GM11168 (cell line): ENCODE data around the gene FCGR3A.
"Not testable (repeated sequence)": the region's sequence is repeated elsewhere in the genome, so short reads cannot be mapped to it uniquely, and the experiment has no call there.

Experiments used
- in situ Hi-C: fragments of 300-500 bp; cut with MboI; formaldehyde crosslinking; loops from one replicate; pipeline ENCODE4 v1.12.0; 2022; ENCODE audit warnings: low sequenced_read_pairs; ENCODE audit not compliant: unreplicated experiment

FCGR3A gene

GRCh38 chr1:161549652-161550051, at the start of gene FCGR3A:
Gene FCGR3A, minus strand, starts transcription at chr1:161549818. Its CDS starts 82 bp downstream, at chr1:161549736.
- in situ Hi-C loops, result no loop called here

GRCh38 chr1:161597077-161597476, 47.5 kb upstream of the FCGR3A start:
- in situ Hi-C loops, result not testable (repeated sequence)

DNA sequence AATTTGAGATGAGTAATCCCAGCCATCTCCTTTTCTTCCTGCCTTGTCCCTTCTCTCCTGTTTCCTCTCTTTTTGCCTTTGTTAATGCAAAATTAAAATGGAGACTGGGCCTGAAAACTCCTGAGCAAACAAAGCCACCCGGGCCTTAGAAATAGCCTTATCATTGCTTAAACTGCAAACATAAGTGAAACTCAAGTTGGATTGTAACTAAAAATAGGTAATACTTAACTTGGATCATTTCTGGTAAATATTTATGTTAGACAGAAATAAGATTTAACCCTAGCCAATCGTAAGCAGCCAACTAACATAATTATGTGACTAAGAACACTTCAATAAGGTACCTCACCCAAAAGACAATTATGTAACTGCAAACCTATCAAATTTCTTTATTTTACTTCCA, 46.0 kb upstream of the FCGR3A start:
- in situ Hi-C loops, result not testable (repeated sequence)

DNA sequence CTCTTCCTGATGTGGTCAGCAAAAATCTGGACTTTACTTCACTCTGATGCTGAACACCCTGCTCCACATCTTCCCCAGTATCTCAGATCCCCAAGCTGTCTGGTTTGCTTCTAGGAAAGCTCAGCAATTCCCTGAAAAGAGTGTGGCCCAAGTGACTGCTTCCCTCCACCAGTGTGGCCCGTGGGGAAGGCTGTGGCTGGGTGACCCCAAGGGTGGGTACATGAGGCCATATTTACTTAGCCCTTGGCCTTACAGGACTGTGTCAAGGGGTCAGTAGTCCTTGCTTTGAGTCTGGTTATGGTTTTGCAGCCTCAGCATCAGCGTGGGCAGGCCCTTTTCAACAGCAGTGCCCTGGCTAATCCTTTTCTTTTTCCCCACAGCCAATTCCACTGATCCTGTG, 45.6 kb upstream of the FCGR3A start:
- in situ Hi-C loops, result not testable (repeated sequence)

DNA sequence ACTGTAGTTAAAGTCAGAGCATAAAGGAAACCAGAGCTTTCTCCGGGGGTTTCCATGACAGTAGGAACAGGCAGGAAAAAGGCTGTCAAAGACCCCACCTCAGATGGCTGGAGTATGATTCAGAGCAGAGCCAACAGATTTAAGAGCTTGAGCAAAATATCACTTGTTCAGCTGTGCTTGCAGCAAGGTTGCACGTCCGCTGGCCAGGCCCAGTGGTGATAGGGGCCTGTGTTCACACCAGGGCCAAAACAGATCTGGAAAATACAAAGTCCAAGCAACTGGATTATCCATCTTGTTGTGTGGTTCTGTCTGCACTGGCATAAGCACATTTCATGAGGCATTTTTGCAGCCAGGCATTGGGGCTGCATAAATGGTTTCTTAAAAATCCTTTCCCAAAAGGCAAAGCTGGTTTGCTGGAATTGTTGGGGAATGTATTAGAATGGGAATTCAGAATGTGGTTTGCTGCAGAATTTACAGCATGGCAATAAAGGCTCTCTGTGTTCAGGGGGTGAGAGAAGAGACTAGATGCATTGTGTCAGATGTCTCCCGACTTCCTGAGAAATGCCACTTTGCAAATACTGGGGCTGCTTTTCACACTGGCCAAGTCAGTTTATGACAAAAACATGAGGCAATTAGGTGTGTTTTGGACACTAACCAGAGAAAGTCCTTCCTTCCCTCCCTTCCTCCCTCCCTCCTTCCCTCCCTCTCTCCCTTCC, 44.8 kb upstream of the FCGR3A start:
- in situ Hi-C loops, result loop anchor here (5.0 kb wide), 1 partner anchor 78 kb away; no protein-coding TSS in a partner anchor

- in situ Hi-C loops, result loop anchor here (5.0 kb wide), 1 partner anchor 79 kb away; no protein-coding TSS in a partner anchor
Observed at GRCh38 chr1:161593092-161593755, 43.6 kb upstream of the FCGR3A start.

DNA sequence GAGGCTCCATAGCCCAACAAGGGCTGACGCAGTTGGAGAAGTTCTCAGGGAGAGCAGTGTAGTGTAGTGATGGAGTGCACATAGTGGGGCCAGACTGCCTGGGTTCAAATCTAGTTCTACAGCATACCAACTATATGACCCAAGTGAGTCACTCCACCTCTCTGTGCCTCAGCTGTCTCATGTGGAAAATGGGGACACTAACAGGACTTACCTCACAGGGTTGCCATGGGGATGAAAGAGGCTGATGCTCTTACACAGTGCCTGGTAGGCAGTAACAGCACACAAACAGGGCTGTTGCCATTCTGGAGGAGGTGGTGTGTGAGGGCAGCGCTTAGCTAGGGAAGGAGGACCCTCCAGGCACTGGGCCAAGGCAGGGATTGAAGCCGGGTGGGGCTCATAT, 43.0 kb upstream of the FCGR3A start:
- in situ Hi-C loops, result loop anchor here (5.0 kb wide), 1 partner anchor 80 kb away; no protein-coding TSS in a partner anchor

DNA sequence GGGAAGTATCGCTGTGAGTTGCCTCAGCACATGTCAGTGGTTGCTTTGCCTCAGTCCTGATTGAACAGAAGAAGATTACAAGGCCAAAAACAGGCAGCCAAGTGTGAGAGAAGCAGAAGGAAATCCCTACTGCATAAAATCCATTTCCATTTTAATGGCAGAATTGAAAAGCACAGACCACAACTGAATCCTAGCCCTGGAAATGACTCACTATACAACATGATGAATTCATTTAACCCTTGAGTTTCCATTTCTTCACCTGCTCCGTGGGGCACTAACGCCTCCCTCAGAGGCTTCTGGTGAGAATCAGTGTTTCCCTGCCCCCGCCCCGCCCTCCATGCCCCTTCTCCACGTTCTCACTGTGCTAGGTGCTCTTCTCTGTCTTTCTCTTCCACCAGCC, 40.3 kb upstream of the FCGR3A start:
- in situ Hi-C loops, result loop anchor here (5.0 kb wide), 1 partner anchor 82 kb away; no protein-coding TSS in a partner anchor

DNA sequence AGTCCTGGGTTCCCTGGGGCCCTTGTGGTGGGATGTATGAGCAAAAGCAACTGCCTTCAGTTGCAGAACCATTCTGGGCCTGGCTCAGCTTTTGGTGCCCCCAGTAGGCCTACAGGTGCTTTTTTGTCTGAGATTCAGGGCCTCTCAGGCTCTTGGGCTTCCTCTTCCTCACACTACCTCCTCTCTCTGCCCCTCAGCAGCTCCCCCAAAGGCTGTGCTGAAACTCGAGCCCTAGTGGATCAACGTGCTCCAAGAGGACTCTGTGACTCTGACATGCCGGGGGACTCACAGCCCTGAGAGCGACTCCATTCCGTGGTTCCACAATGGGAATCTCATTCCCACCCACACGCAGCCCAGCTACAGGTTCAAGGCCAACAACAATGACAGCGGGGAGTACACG, 39.7 kb upstream of the FCGR3A start:
- in situ Hi-C loops, result not testable (repeated sequence)

GRCh38 chr1:161588596-161588995, 39.0 kb upstream of the FCGR3A start:
- in situ Hi-C loops, result not testable (repeated sequence)

DNA sequence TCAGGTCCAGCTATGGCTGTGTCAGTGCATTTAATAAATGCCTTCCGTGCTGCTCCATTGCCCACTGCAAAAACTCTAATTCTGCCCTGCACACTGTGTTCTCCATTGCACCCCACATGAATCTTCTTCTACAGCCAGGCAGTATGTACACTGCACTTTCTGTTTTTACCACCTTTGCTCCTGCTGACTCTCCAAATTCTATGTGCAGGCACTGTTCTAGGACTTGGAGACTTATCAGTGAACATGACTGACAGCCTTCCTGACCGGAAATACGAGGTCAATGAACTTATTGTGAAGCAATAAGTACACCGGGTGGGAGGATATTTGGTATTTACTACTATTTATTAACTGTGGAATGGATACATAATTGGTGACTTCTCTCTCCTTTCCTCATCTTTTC, 33.3 kb upstream of the FCGR3A start:
- in situ Hi-C loops, result not testable (repeated sequence)

- in situ Hi-C loops, result not testable (repeated sequence)
Observed at GRCh38 chr1:161580879-161581537, 31.4 kb upstream of the FCGR3A start.

- in situ Hi-C loops, result not testable (repeated sequence)
Observed at GRCh38 chr1:161579856-161580507, 30.4 kb upstream of the FCGR3A start.

GRCh38 chr1:161576676-161577075, 27.1 kb upstream of the FCGR3A start:
- in situ Hi-C loops, result not testable (repeated sequence)

- in situ Hi-C loops, result not testable (repeated sequence)
Observed at GRCh38 chr1:161571703-161572102, 22.1 kb upstream of the FCGR3A start.

- in situ Hi-C loops, result loop anchor here (10.0 kb wide), 1 partner anchor 178 kb away; the partner anchor contains the start of gene DUSP12
Observed at GRCh38 chr1:161566602-161566960, 17.0 kb upstream of the FCGR3A start.

DNA sequence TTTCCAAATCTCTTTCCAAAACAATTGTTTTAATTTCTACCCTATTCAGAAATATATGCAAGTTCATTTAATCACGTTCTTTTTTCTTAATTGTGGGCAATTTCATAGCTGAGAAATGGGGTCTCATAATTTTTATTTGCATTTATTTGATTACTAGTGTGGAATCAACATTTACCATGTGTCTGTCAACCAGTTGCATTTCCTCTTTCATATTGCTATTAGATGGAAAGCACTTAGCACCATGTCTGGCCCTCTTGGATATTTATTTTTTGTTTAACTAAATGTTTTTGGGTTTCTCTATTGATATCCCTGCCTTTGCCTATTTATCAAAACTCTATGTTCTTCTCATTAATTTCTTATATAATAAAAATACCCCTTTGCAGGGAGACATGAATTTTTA, 13.9 kb upstream of the FCGR3A start:
- in situ Hi-C loops, result loop anchor here (10.0 kb wide), 1 partner anchor 181 kb away; the partner anchor contains the start of gene DUSP12

- in situ Hi-C loops, result loop anchor here (10.0 kb wide), 1 partner anchor 182 kb away; the partner anchor contains the start of gene DUSP12
Observed at GRCh38 chr1:161562441-161562840, 12.8 kb upstream of the FCGR3A start.

DNA sequence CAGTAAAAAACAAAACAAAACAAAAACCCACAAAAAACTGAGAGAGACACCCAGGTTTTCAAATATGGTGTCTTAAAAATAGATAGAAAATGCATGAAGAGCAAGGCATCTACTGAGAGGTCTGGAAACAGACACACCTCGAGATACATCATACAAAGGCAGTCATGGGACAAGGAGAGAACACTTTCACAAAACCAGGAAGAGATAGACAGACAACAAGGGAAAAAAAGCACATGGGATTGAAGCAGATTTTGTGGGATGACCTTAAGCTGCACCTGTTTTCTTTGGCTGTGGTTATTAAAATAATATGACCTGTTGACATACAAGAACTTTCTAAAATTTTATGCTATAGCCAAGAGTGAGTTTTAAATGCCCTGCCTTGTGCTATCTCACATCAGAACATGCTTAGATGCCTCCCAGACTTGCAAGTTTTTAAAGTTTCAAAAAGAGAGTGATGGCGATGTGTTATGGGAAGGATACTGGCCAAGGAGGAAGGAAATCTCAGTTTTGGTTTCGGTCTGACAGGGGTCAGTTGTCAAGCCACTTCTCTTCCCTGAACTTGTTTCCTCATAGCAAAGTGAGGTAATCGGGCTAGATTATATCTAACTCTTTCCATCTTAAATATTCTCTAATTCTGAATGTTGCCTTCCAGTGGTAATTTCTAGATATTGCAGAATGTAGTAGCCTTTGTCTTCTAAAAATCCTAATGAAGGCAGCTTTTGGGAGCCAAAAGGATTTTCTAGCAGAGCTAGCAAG, 11.5 kb upstream of the FCGR3A start:
- in situ Hi-C loops, result loop anchor here (10.0 kb wide), 1 partner anchor 184 kb away; the partner anchor contains the start of gene DUSP12
